NCI-H2227 (cell line): ENCODE results near the gene YY1AP1.
"Not testable (repeated sequence)": the region's sequence is repeated elsewhere in the genome, so short reads cannot be mapped to it uniquely, and the experiment has no call there.

Experiments used
- DNase-seq: peaks from one replicate; lab custom pipeline; 2025; ENCODE audit not compliant: unreplicated experiment; lab: John Stamatoyannopoulos, UW

YY1AP1 gene

GRCh38 chr1:155695608-155696007 is 7.0 kb upstream of the YY1AP1 start:
- DNase-seq = no peak

GRCh38 chr1:155695072-155695471 is 6.5 kb upstream of the YY1AP1 start:
- DNase-seq = no peak

GRCh38 chr1:155694167-155694566 is 5.6 kb upstream of the YY1AP1 start:
- DNase-seq = peak; percentile 89

GRCh38 chr1:155691992-155692528 is 3.5 kb upstream of the YY1AP1 start:
- no peak for DNase-seq

- DNase-seq = not testable (repeated sequence)
Observed at GRCh38 chr1:155689081-155689607, 570 bp upstream of the YY1AP1 start, which contains the start of gene DAP3. TSS of gene DAP3 (plus strand) at chr1:155689091. CDS start at chr1:155709780, 20,689 bp downstream.

GRCh38 chr1:155687705-155688323 is 760 bp downstream of the YY1AP1 start:
- not testable (repeated sequence) for DNase-seq

GRCh38 chr1:155681776-155682175 is 6.8 kb downstream of the YY1AP1 start:
- no peak for DNase-seq

- no peak for DNase-seq
Observed at GRCh38 chr1:155680531-155680930, 8.0 kb downstream of the YY1AP1 start.

- DNase-seq = not testable (repeated sequence)
Observed at GRCh38 chr1:155678992-155679391, 9.6 kb downstream of the YY1AP1 start.

- no peak for DNase-seq
Observed at GRCh38 chr1:155678027-155678426, 10.5 kb downstream of the YY1AP1 start.

- DNase-seq = no peak
Observed at GRCh38 chr1:155673003-155673402, 15.6 kb downstream of the YY1AP1 start.

- no peak for DNase-seq
Observed at GRCh38 chr1:155671750-155672149, 16.8 kb downstream of the YY1AP1 start.

- DNase-seq = no peak
Observed at GRCh38 chr1:155669233-155670162, 19.1 kb downstream of the YY1AP1 start.

- not testable (repeated sequence) for DNase-seq
Observed at GRCh38 chr1:155661239-155661638, 27.3 kb downstream of the YY1AP1 start.

GRCh38 chr1:155657463-155657862 is 31.1 kb downstream of the YY1AP1 start:
- DNase-seq = no peak

GRCh38 chr1:155652951-155653350 is 35.6 kb downstream of the YY1AP1 start:
- no peak for DNase-seq

- DNase-seq = no peak
Observed at GRCh38 chr1:155651861-155652661, 36.5 kb downstream of the YY1AP1 start.

GRCh38 chr1:155650231-155650757 is 38.3 kb downstream of the YY1AP1 start:
- no peak for DNase-seq

- DNase-seq = no peak
Observed at GRCh38 chr1:155649676-155650075, 38.9 kb downstream of the YY1AP1 start.
